GM18951 (cell line): Measurements from ENCODE around the gene SLC66A1.
"Not testable (repeated sequence)": the region's sequence is repeated elsewhere in the genome, so short reads cannot be mapped to it uniquely, and the experiment has no call there.

ENCODE experiments used
- POLR2A ChIP-seq: IDR thresholded peaks from 4 replicates; pipeline ENCODE4 v1.6.1; 2011; ENCODE audit warnings: mild to moderate bottlenecking; ENCODE audit not compliant: insufficient read length, insufficient read depth; ENCODE audit errors: extremely low read depth
- in situ Hi-C: fragments of 300-500 bp; cut with MboI; formaldehyde crosslinking; loops from one replicate; pipeline ENCODE4 v1.12.0; 2022; ENCODE audit warnings: low sequenced_read_pairs, mixed read lengths, inconsistent platforms; ENCODE audit not compliant: unreplicated experiment

SLC66A1 gene

GRCh38 chr1:19287436-19288185 is 24.5 kb upstream of the SLC66A1 start:
- in situ Hi-C loops, result no loop called here
- no peak for TF ChIP-seq POLR2A

GRCh38 chr1:19288324-19289241 is 23.5 kb upstream of the SLC66A1 start, which contains the start of gene AKR7A3:
TSS of gene AKR7A3 (minus strand) at chr1:19288770. CDS start at chr1:19288709, 61 bp downstream.
- in situ Hi-C loops, result not testable (repeated sequence)

GRCh38 chr1:19289244-19289643 is 22.9 kb upstream of the SLC66A1 start:
- no peak for TF ChIP-seq POLR2A
- in situ Hi-C loops, result no loop called here

- TF ChIP-seq POLR2A, result no peak
- in situ Hi-C loops, result no loop called here
These were observed 17.5 kb upstream of the SLC66A1 start for GRCh38 chr1:19294638-19295037.

GRCh38 chr1:19300211-19300610 is 11.9 kb upstream of the SLC66A1 start:
- in situ Hi-C loops, result no loop called here
- no peak for TF ChIP-seq POLR2A

GRCh38 chr1:19304081-19304480 is 8.0 kb upstream of the SLC66A1 start:
- in situ Hi-C loops, result not testable (repeated sequence)

- no peak for TF ChIP-seq POLR2A
- in situ Hi-C loops, result no loop called here
These were observed 6.2 kb upstream of the SLC66A1 start for GRCh38 chr1:19305880-19306279.

- TF ChIP-seq POLR2A, result no peak
- in situ Hi-C loops, result no loop called here
These were observed 5.2 kb upstream of the SLC66A1 start for GRCh38 chr1:19306941-19307340.

- in situ Hi-C loops, result no loop called here
These were observed 4.2 kb upstream of the SLC66A1 start for GRCh38 chr1:19307794-19308508.

GRCh38 chr1:19308509-19308907 is 3.6 kb upstream of the SLC66A1 start:
- no peak for TF ChIP-seq POLR2A
- in situ Hi-C loops, result no loop called here

More at GRCh38 chr1:19307794-19308508, 4.2 kb upstream of the SLC66A1 start:
- TF ChIP-seq POLR2A, result no peak

- in situ Hi-C loops, result no loop called here
- TF ChIP-seq POLR2A, result no peak
These were observed 2.9 kb upstream of the SLC66A1 start for GRCh38 chr1:19309123-19309813.

GRCh38 chr1:19310061-19310460 is 2.1 kb upstream of the SLC66A1 start:
- in situ Hi-C loops, result no loop called here
- no peak for TF ChIP-seq POLR2A
